Endothelial cell of umbilical vein (primary cell): Measurements from ENCODE around the gene RBAK. TPM values are rescaled to one million over a fixed set of nuclear protein-coding genes. Genes with fewer than 3 reads are reported as not detected.
"Not testable (repeated sequence)": the region's sequence is repeated elsewhere in the genome, so short reads cannot be mapped to it uniquely, and the experiment has no call there.

Source experiments
- BruUV-seq: library from RNA; stranded (reverse); fragments of 400-500 nt; replicated peaks from 2 replicates; lab custom pipeline; 2021; lab: Mats Ljungman, UMichigan
- CTCF ChIA-PET: fragments of 300-600, 350-600 bp; sonication (Branson Sonifier 250); formaldehyde crosslinking; loops from one replicate; lab custom pipeline; 2021; ENCODE audit warnings: antibody characterized with exemption, inconsistent platforms; lab: Charles Lee
- POLR2A ChIA-PET: fragments of 300-600, 350-600 bp; sonication (Branson Sonifier 250); formaldehyde crosslinking; loops from one replicate; lab custom pipeline; 2021; ENCODE audit warnings: antibody characterized with exemption, inconsistent platforms; lab: Charles Lee
- DNase-seq: peaks from one replicate; pipeline ENCODE4 v3.0.0-alpha.2; 2011; ENCODE audit warnings: low read depth, low spot score
- FAIRE-seq: peaks from 2 replicates; lab custom pipeline; 2011; peaks lifted over from hg19 to GRCh38; lab: Jason Lieb, UNC
- H2AFZ ChIP-seq: 2 replicates; pipeline ENCODE4 v1.6.0; 2012; ENCODE audit warnings: low read depth, low read length, control low read depth, inconsistent platforms
- H3K27ac ChIP-seq: 2 replicates; pipeline ENCODE4 v1.5.1; 2011; ENCODE audit warnings: low read depth, mild to moderate bottlenecking, control low read depth, low read length, moderate library complexity; ENCODE audit not compliant: insufficient read depth
- H3K27me3 ChIP-seq, 2 experiments: 2 replicates each; pipeline versions ENCODE4 v1.6.0 to v1.6.1; 2011; ENCODE audit warnings: low read length in 2 of 2, mixed read lengths in 1 of 2; ENCODE audit not compliant: control insufficient read depth in 2 of 2, insufficient read depth in 2 of 2
- H3K36me3 ChIP-seq, 2 experiments: 2 replicates in 1 of 2; 3 replicates in 1 of 2; pipeline ENCODE4 v1.5.1; 2011; ENCODE audit warnings: low read length in 2 of 2, mild to moderate bottlenecking in 1 of 2, moderate library complexity in 1 of 2; ENCODE audit not compliant: control insufficient read depth in 2 of 2, insufficient read depth in 2 of 2; ENCODE audit errors: extremely low read depth in 1 of 2
- H3K4me1 ChIP-seq: 3 replicates; pipeline ENCODE4 v1.5.1; 2011; ENCODE audit warnings: mild to moderate bottlenecking, low read length; ENCODE audit not compliant: control insufficient read depth, insufficient read depth; ENCODE audit errors: extremely low read depth
- H3K4me2 ChIP-seq: 2 replicates; pipeline ENCODE4 v1.6.1; 2011; ENCODE audit warnings: low read length, control low read depth, mixed read lengths; ENCODE audit not compliant: insufficient read depth
- H3K4me3 ChIP-seq, 3 experiments: fragments of 200-600 bp in 1 of 3; sonication (generic), shearing (Covaris generic) in 1 of 3; replicated peaks in 1 of 3; 2 replicates each; pipeline ENCODE4 v1.5.1; 2011 to 2016; ENCODE audit warnings: control low read depth in 3 of 3, low read length in 3 of 3, mild to moderate bottlenecking in 2 of 3, inconsistent platforms in 1 of 3, low read depth in 1 of 3, moderate library complexity in 1 of 3; ENCODE audit not compliant: insufficient read depth in 1 of 3
- H3K79me2 ChIP-seq: 2 replicates; pipeline ENCODE4 v1.6.0; 2012; ENCODE audit warnings: low read length, inconsistent platforms; ENCODE audit not compliant: control insufficient read depth, insufficient read depth
- H3K9ac ChIP-seq: replicated peaks from 2 replicates; pipeline ENCODE3; 2011; ENCODE audit warnings: low read length, control low read depth; ENCODE audit not compliant: insufficient read depth; ENCODE audit errors: extremely low read depth
- H3K9me1 ChIP-seq: replicated peaks from 3 replicates; pipeline ENCODE4 v1.6.0; 2011; ENCODE audit warnings: mild to moderate bottlenecking, low read length; ENCODE audit not compliant: control insufficient read depth, insufficient read depth; ENCODE audit errors: extremely low read depth
- H3K9me3 ChIP-seq: replicated peaks from 2 replicates; pipeline ENCODE4 v1.5.1; 2012; ENCODE audit warnings: low read length, inconsistent platforms; ENCODE audit not compliant: control insufficient read depth, insufficient read depth
- H4K20me1 ChIP-seq: replicated peaks from 2 replicates; pipeline ENCODE3; 2011; ENCODE audit warnings: mild to moderate bottlenecking, low read length; ENCODE audit not compliant: control insufficient read depth, insufficient read depth; ENCODE audit errors: extremely low read depth
- CTCF ChIP-seq, 2 donors: IDR thresholded peaks; 1 replicate in 1 of 2; 2 replicates in 1 of 2; pipeline ENCODE4 v1.5.1; 2011; ENCODE audit warnings: low read length in 2 of 2, mild to moderate bottlenecking in 2 of 2, moderate library complexity in 2 of 2, control low read depth in 1 of 2, inconsistent platforms in 1 of 2, low read depth in 1 of 2; ENCODE audit not compliant: insufficient read depth in 1 of 2; ENCODE audit errors: extremely low read depth in 1 of 2
- EZH2 ChIP-seq: IDR thresholded peaks from 2 replicates; pipeline ENCODE4 v1.6.1; 2012; ENCODE audit warnings: borderline replicate concordance, low read depth, mild to moderate bottlenecking, moderate library complexity, low read length, inconsistent platforms; ENCODE audit not compliant: severe bottlenecking
- FOS ChIP-seq: IDR thresholded peaks from 2 replicates; pipeline ENCODE4 v1.6.1; 2011; ENCODE audit warnings: mild to moderate bottlenecking, low read length, moderate library complexity, borderline replicate concordance; ENCODE audit not compliant: insufficient read depth
- JUN ChIP-seq: IDR thresholded peaks from 2 replicates; pipeline ENCODE4 v1.6.1; 2011; ENCODE audit warnings: borderline replicate concordance, low read depth; ENCODE audit not compliant: insufficient read length, insufficient read depth
- MYC ChIP-seq: IDR thresholded peaks from one replicate; pipeline ENCODE4 v1.6.1; 2011; ENCODE audit warnings: mild to moderate bottlenecking, low read depth, low read length
- POLR2A ChIP-seq: IDR thresholded peaks from 2 replicates; pipeline ENCODE4 v1.6.1; 2012; ENCODE audit warnings: low read depth, mild to moderate bottlenecking, control low read depth, low read length
- POLR2AphosphoS5 ChIP-seq: IDR thresholded peaks from 2 replicates; pipeline ENCODE4 v1.6.1; 2012; ENCODE audit warnings: low read depth, mild to moderate bottlenecking, control low read depth, low read length, moderate library complexity; ENCODE audit not compliant: insufficient read depth
- dilution Hi-C: fragments of 300-500 bp; cut with MboI; formaldehyde crosslinking; loops from one replicate; pipeline ENCODE4 v1.15.0; 2019; ENCODE audit warnings: low sequenced_read_pairs; ENCODE audit not compliant: extremely low pct_ligation_motif_present
- intact Hi-C: fragments of 100-400 bp; cut with micrococcal nuclease; formaldehyde crosslinking; loops from one replicate; pipeline ENCODE4 v1.10.0; 2022
- polyA plus RNA-seq, 4 experiments: library from polyadenylated mRNA; depleted of rRNA in 3 of 4; stranded (reverse) in 3 of 4; unstranded in 1 of 4; fragments of >200 nt; gene quantifications; 2 replicates each; pipeline versions ENCODE4 v1.2.1 to v1.2.3, GENCODE V29; 2011 to 2012; ENCODE audit warnings: missing spikeins in 1 of 4
- total RNA-seq: library from RNA; stranded (reverse); gene quantifications from 2 replicates; pipeline ENCODE4 v1.2.3, GENCODE V29; 2021

Gene RBAK
- total and polyA plus RNA-seq, 2 donors (not counting 3 experiments of a cell fraction or from before 2014, with no cell fraction given): 1.4 to 8.6 TPM

GRCh38 chr7:5050676-5051075 lies 5.0 kb downstream of the RBAK start:
- Histone ChIP-seq H3K27me3 (no peaks in the 10 kb centered on the region), H2AFZ (no peak overlapping the region), H3K9ac (no peak overlapping the region), H3K4me1 (no peaks in the 10 kb centered on the region), H3K9me1 (no peaks in the 10 kb centered on the region), H4K20me1 (no peaks in the 10 kb centered on the region), H3K36me3 (peaks cover 4 to 6% of the 10 kb centered on the region in 2 experiments), H3K27ac (no peak overlapping the region), H3K9me3 (no peaks in the 10 kb centered on the region), H3K4me2 (no peak overlapping the region), H3K4me3 (no peak overlapping the region), H3K79me2 (peaks cover 19% of the 10 kb centered on the region)
- FAIRE-seq (no peak), DNase-seq (no peak)
- TF ChIP-seq FOS (no peak), POLR2A (no peak), JUN (no peak), MYC (no peak), CTCF (IDR thresholded peaks at IDR 0.05; ENCODE audit: extremely low read depth in 1 of 2, insufficient read depth in 1 of 2, low read depth in 1 of 2, low read length in 2 of 2) (no peak), EZH2 (no peak), POLR2AphosphoS5 (no peak)
- ChIA-PET POLR2A (no interaction called here), CTCF (no interaction called here)
- dilution Hi-C loops (no loop called here), intact Hi-C loops (no loop called here)
- BruUV-seq: no TSS peak

- H3K27me3 ChIP-seq, H3K4me3 ChIP-seq, H3K9me1 ChIP-seq, H3K9me3 ChIP-seq, H2AFZ ChIP-seq, H3K27ac ChIP-seq, H3K4me2 ChIP-seq, H3K4me1 ChIP-seq, POLR2A ChIA-PET, intact Hi-C loops, H3K9ac ChIP-seq, H4K20me1 ChIP-seq, H3K36me3 ChIP-seq, dilution Hi-C loops, CTCF ChIA-PET, FAIRE-seq, BruUV-seq, DNase-seq: not testable (repeated sequence)
- H3K79me2 ChIP-seq: peaks cover 15% of the 10 kb centered on the region
Observed at GRCh38 chr7:5051731-5052130, 6.1 kb downstream of the RBAK start.
